ENCODE measurements around the gene TICAM1.

- TF ChIP-seq CTCF (IDR thresholded peaks at IDR 0.05 in 8 of 11, conservative IDR thresholded peaks at IDR 0.05 in 3 of 11) (no peak), POLR2A (IDR thresholded peaks at IDR 0.05) (no peak), POLR2AphosphoS5 (IDR thresholded peaks at IDR 0.05) (no peak)
These were observed 16.7 kb downstream of the TICAM1 start for GRCh38 chr19:4814625-4815425.
